Mammary epithelial cell (primary cell): ENCODE measurements around the gene TUBGCP5.

Experiments
- EZH2 ChIP-seq: IDR thresholded peaks from 2 replicates; pipeline ENCODE4 v1.6.1; 2012; ENCODE audit warnings: low read length, inconsistent platforms, borderline replicate concordance
- TF ChIP-seq, protein P1 (sequence below), 2 donors: IDR thresholded peaks in 1 of 2; conservative IDR thresholded peaks in 1 of 2; 2 replicates each; pipeline ENCODE4 v1.5.1; 2011 to 2012; ENCODE audit warnings: inconsistent platforms in 2 of 2, low read length in 2 of 2, mild to moderate bottlenecking in 2 of 2, control low read depth in 1 of 2, low read depth in 1 of 2; ENCODE audit not compliant: insufficient read depth in 1 of 2; ENCODE audit errors: extremely low read depth in 1 of 2

DNA sequence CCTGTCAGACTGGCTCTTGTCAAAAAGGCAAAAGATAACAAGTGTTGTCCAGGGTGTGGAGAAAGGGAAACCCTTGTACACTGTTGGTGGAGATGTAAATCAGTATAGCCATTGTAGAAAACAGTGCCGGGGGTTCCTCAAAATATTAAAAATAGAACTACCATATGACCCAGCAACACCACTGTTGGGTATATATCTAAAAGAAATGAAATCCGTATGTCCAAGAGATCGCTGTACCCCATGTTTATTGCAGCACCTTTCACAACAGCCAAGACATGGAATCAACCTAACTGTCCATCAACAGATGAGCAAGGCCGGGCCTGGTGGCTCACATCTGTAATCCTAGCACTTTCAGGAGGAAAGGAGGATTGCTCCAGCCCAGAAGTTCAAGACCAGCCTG, 65.4 kb downstream of the TUBGCP5 start:
- TF ChIP-seq, protein P1, sequence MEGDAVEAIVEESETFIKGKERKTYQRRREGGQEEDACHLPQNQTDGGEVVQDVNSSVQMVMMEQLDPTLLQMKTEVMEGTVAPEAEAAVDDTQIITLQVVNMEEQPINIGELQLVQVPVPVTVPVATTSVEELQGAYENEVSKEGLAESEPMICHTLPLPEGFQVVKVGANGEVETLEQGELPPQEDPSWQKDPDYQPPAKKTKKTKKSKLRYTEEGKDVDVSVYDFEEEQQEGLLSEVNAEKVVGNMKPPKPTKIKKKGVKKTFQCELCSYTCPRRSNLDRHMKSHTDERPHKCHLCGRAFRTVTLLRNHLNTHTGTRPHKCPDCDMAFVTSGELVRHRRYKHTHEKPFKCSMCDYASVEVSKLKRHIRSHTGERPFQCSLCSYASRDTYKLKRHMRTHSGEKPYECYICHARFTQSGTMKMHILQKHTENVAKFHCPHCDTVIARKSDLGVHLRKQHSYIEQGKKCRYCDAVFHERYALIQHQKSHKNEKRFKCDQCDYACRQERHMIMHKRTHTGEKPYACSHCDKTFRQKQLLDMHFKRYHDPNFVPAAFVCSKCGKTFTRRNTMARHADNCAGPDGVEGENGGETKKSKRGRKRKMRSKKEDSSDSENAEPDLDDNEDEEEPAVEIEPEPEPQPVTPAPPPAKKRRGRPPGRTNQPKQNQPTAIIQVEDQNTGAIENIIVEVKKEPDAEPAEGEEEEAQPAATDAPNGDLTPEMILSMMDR (conservative IDR thresholded peaks at IDR 0.05 in 1 of 2, IDR thresholded peaks at IDR 0.05 in 1 of 2; ENCODE audit: extremely low read depth in 1 of 2, insufficient read depth in 1 of 2, low read depth in 1 of 2, low read length in 2 of 2): no peak
- no peak for TF ChIP-seq EZH2
